ENCODE measurements around the gene CAPZB. TPM values are rescaled to one million over a fixed set of nuclear protein-coding genes. Genes with fewer than 3 reads are reported as not detected.

CAPZB gene
- total and polyA plus RNA-seq, 2 of the 4 experiments (the other 2 are of a cell fraction) = 216 to 304 TPM

- no peaks in the 10 kb centered on the region for H3K27me3 ChIP-seq (ENCODE audit: control insufficient read depth, insufficient read depth, low read length)
- dilution Hi-C loops (cut with HindIII; ENCODE audit: low sequenced_read_pairs, unreplicated experiment) = no loop called here
- H2AK5ac ChIP-seq (ENCODE audit: low read depth, low read length) = no peak overlapping the region
- H3K23ac ChIP-seq (ENCODE audit: low read depth, low read length) = no peak overlapping the region
- no peak for TF ChIP-seq RAD21 (IDR thresholded peaks at IDR 0.05; ENCODE audit: low read length)
- no peak for TF ChIP-seq POLR2A (IDR thresholded peaks at IDR 0.05; ENCODE audit: low read depth, low read length)
- TF ChIP-seq BHLHE40 (IDR thresholded peaks at IDR 0.05; ENCODE audit: low read depth, low read length) = no peak
- TF ChIP-seq, protein P1, sequence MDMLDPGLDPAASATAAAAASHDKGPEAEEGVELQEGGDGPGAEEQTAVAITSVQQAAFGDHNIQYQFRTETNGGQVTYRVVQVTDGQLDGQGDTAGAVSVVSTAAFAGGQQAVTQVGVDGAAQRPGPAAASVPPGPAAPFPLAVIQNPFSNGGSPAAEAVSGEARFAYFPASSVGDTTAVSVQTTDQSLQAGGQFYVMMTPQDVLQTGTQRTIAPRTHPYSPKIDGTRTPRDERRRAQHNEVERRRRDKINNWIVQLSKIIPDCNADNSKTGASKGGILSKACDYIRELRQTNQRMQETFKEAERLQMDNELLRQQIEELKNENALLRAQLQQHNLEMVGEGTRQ (IDR thresholded peaks at IDR 0.05; ENCODE audit: low read depth, low read length) = no peak
- TF ChIP-seq SMC3 (IDR thresholded peaks at IDR 0.05; ENCODE audit: low read depth, low read length) = no peak
- TF ChIP-seq, protein P2, sequence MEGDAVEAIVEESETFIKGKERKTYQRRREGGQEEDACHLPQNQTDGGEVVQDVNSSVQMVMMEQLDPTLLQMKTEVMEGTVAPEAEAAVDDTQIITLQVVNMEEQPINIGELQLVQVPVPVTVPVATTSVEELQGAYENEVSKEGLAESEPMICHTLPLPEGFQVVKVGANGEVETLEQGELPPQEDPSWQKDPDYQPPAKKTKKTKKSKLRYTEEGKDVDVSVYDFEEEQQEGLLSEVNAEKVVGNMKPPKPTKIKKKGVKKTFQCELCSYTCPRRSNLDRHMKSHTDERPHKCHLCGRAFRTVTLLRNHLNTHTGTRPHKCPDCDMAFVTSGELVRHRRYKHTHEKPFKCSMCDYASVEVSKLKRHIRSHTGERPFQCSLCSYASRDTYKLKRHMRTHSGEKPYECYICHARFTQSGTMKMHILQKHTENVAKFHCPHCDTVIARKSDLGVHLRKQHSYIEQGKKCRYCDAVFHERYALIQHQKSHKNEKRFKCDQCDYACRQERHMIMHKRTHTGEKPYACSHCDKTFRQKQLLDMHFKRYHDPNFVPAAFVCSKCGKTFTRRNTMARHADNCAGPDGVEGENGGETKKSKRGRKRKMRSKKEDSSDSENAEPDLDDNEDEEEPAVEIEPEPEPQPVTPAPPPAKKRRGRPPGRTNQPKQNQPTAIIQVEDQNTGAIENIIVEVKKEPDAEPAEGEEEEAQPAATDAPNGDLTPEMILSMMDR (conservative IDR thresholded peaks at IDR 0.05; ENCODE audit: low read depth, low read length) = no peak
- no peak for TF ChIP-seq CHD1 (IDR thresholded peaks at IDR 0.05; ENCODE audit: low read depth, low read length)
- no peak for TF ChIP-seq CEBPB (IDR thresholded peaks at IDR 0.05; ENCODE audit: low read depth, low read length)
- H4K8ac ChIP-seq (ENCODE audit: low read depth in 2 of 2, low read length in 2 of 2) = no peak overlapping the region
- no peak overlapping the region for H3K27ac ChIP-seq (ENCODE audit: insufficient read depth, low read length)
- H3K4me2 ChIP-seq (ENCODE audit: low read depth, low read length) = no peak overlapping the region
- H3K18ac ChIP-seq (ENCODE audit: low read depth, low read length) = no peak overlapping the region
- intact Hi-C loops (cut with micrococcal nuclease) = no loop called here
- in situ Hi-C loops (cut with MboI; ENCODE audit: low sequenced_read_pairs) = no loop called here
- H2BK15ac ChIP-seq (ENCODE audit: low read depth, low read length) = no peak overlapping the region
- no CpG with 5 or more reads among the region's 5 CpGs for WGBS, 2 experiments (ENCODE audit: extremely low coverage in 2 of 2, insufficient read length in 1 of 2)
- ChIA-PET POLR2A (ENCODE audit: unreplicated experiment) (no interaction called here), CTCF (no interaction called here)
- ATAC-seq (ENCODE audit: low read depth) (no peak), DNase-seq (no peak)
- H2AFZ ChIP-seq (replicated peaks; ENCODE audit: low read length, poor library complexity) = no peak overlapping the region
- peaks cover 75% of the 10 kb centered on the region for H3K36me3 ChIP-seq (ENCODE audit: control insufficient read depth, insufficient read depth, low read length)
- H3K4ac ChIP-seq (ENCODE audit: low read depth, low read length) = no peak overlapping the region
- no peak overlapping the region for H3K14ac ChIP-seq (replicated peaks; ENCODE audit: low read depth, low read length)
- H2BK120ac ChIP-seq (ENCODE audit: low read depth, low read length) = no peak overlapping the region
- H2BK5ac ChIP-seq (ENCODE audit: low read depth, low read length, poor library complexity, severe bottlenecking) = no peak overlapping the region
- peaks cover 2% of the 10 kb centered on the region; the same call in 1 of the 2 replicates for H3K4me1 ChIP-seq (ENCODE audit: control insufficient read depth, insufficient read depth, low read length)
- H3K4me3 ChIP-seq (ENCODE audit: insufficient read depth, low read depth, low read length) = no peak overlapping the region
- H2AK9ac ChIP-seq (replicated peaks; ENCODE audit: low read depth, low read length, poor library complexity) = no peak overlapping the region
- no peaks in the 10 kb centered on the region for H3K9me1 ChIP-seq (ENCODE audit: insufficient read depth, low read length)
- no peak overlapping the region for H3K56ac ChIP-seq (ENCODE audit: extremely low read depth, insufficient read depth, low read length)
- H4K5ac ChIP-seq (ENCODE audit: low read depth, low read length) = no peak overlapping the region
- peaks cover 34% of the 10 kb centered on the region for H4K20me1 ChIP-seq (ENCODE audit: insufficient read depth, low read length)
- H2BK20ac ChIP-seq (ENCODE audit: low read depth, low read length) = no peak overlapping the region
- BruUV-seq (replicated peaks) = no TSS peak
- H3K9me3 ChIP-seq (ENCODE audit: control insufficient read depth, insufficient read depth, low read length) = no peaks in the 10 kb centered on the region
- H3K79me1 ChIP-seq (ENCODE audit: low read depth in 1 of 2, low read length in 2 of 2) = peaks cover 23 to 63% of the 10 kb centered on the region in 2 experiments
- no peak overlapping the region for H4K91ac ChIP-seq (ENCODE audit: insufficient read depth, low read depth, low read length)
- H3K9ac ChIP-seq (ENCODE audit: low read depth, low read length) = no peak overlapping the region
Measured at GRCh38 chr1:19350566-19350965, 134.8 kb downstream of the CAPZB start.
